Thyroid gland (tissue), 4 donors: ENCODE results near the gene IRF2.

Experiments
- CTCF ChIP-seq, 6 experiments: fragments of 200-600 bp in 3 of 6; fragments of 450-650 bp in 3 of 6; sonication (generic) in 3 of 6; IDR thresholded peaks; one replicate each; pipeline ENCODE4 v1.5.1; 2016 to 2019; ENCODE audit warnings: antibody characterized with exemption in 6 of 6, mild to moderate bottlenecking in 2 of 6, inconsistent platforms in 1 of 6, moderate library complexity in 1 of 6
- POLR2A ChIP-seq, 2 donors: fragments of 450-650 bp; IDR thresholded peaks; one replicate each; pipeline ENCODE4 v1.6.1; 2017; ENCODE audit warnings: antibody characterized with exemption in 2 of 2, mild to moderate bottlenecking in 2 of 2, moderate library complexity in 1 of 2

- TF ChIP-seq CTCF (IDR thresholded peaks at IDR 0.05) = no peak
- no peak for TF ChIP-seq POLR2A (IDR thresholded peaks at IDR 0.05)
Measured at GRCh38 chr4:184448821-184449220, 25.5 kb downstream of the IRF2 start.
